Neural cell (in vitro differentiated cells): ENCODE measurements around the gene BLTP2.
"Not testable (repeated sequence)": the region's sequence is repeated elsewhere in the genome, so short reads cannot be mapped to it uniquely, and the experiment has no call there.

Experiments used
- EP300 ChIP-seq: fragments of 450-650 bp; conservative IDR thresholded peaks from 2 replicates; pipeline ENCODE4 v1.6.1; 2014; ENCODE audit warnings: antibody characterized with exemption, mild to moderate bottlenecking, moderate library complexity; ENCODE audit not compliant: poor library complexity, severe bottlenecking
- EZH2 ChIP-seq: fragments of 200-600, 300-800 bp; shearing (Covaris generic), sonication (generic); IDR thresholded peaks from 2 replicates; pipeline ENCODE4 v1.6.1; 2014; ENCODE audit warnings: antibody characterized with exemption, low read length, borderline replicate concordance, mild to moderate bottlenecking; ENCODE audit not compliant: insufficient read depth, poor library complexity, severe bottlenecking
- MXI1 ChIP-seq: fragments of 450-650 bp; conservative IDR thresholded peaks from 2 replicates; pipeline ENCODE4 v1.6.1; 2014; ENCODE audit warnings: antibody characterized with exemption, mild to moderate bottlenecking; ENCODE audit not compliant: poor library complexity, severe bottlenecking
- POLR2AphosphoS5 ChIP-seq: IDR thresholded peaks from 2 replicates; pipeline ENCODE4 v1.6.1; 2012
- RAD21 ChIP-seq: fragments of 450-650 bp; conservative IDR thresholded peaks from 2 replicates; pipeline ENCODE4 v1.6.1; 2014; ENCODE audit warnings: antibody characterized with exemption, mild to moderate bottlenecking, moderate library complexity
- SMC3 ChIP-seq: fragments of 450-650 bp; conservative IDR thresholded peaks from 2 replicates; pipeline ENCODE4 v1.6.1; 2014; ENCODE audit warnings: antibody characterized with exemption, mild to moderate bottlenecking, moderate library complexity; ENCODE audit not compliant: poor library complexity
- TF ChIP-seq, protein P1 (sequence below): fragments of 450-650 bp; IDR thresholded peaks from 2 replicates; pipeline ENCODE4 v1.5.1; 2014; ENCODE audit warnings: antibody characterized with exemption, mild to moderate bottlenecking, moderate library complexity; ENCODE audit not compliant: poor library complexity, severe bottlenecking
- TF ChIP-seq, protein P2 (sequence below): IDR thresholded peaks from 2 replicates; pipeline ENCODE4 v1.6.1; 2012; ENCODE audit warnings: borderline replicate concordance

DNA sequence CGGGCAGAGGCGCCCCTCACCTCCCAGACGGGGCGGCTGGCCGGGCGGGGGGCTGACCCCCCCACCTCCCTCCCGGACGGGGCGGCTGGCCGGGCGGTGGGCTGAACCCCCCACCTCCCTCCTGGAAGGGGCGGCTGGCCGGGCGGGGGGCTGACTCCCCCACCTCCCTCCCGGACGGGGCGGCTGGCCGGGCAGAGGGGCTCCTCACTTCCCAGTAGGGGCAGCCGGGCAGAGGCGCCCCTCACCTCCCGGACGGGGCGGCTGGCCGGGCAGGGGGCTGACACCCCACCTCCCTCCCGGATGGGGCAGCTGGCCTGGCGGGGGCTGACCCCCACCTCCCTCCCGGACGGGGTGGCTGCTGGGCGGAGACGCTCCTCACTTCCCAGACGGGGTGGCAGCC lies 40.9 kb downstream of the BLTP2 start:
- TF ChIP-seq EP300, POLR2AphosphoS5, EZH2, MXI1, SMC3, RAD21: not testable (repeated sequence)
- TF ChIP-seq, protein P1, sequence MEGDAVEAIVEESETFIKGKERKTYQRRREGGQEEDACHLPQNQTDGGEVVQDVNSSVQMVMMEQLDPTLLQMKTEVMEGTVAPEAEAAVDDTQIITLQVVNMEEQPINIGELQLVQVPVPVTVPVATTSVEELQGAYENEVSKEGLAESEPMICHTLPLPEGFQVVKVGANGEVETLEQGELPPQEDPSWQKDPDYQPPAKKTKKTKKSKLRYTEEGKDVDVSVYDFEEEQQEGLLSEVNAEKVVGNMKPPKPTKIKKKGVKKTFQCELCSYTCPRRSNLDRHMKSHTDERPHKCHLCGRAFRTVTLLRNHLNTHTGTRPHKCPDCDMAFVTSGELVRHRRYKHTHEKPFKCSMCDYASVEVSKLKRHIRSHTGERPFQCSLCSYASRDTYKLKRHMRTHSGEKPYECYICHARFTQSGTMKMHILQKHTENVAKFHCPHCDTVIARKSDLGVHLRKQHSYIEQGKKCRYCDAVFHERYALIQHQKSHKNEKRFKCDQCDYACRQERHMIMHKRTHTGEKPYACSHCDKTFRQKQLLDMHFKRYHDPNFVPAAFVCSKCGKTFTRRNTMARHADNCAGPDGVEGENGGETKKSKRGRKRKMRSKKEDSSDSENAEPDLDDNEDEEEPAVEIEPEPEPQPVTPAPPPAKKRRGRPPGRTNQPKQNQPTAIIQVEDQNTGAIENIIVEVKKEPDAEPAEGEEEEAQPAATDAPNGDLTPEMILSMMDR: not testable (repeated sequence)
- TF ChIP-seq, protein P2, sequence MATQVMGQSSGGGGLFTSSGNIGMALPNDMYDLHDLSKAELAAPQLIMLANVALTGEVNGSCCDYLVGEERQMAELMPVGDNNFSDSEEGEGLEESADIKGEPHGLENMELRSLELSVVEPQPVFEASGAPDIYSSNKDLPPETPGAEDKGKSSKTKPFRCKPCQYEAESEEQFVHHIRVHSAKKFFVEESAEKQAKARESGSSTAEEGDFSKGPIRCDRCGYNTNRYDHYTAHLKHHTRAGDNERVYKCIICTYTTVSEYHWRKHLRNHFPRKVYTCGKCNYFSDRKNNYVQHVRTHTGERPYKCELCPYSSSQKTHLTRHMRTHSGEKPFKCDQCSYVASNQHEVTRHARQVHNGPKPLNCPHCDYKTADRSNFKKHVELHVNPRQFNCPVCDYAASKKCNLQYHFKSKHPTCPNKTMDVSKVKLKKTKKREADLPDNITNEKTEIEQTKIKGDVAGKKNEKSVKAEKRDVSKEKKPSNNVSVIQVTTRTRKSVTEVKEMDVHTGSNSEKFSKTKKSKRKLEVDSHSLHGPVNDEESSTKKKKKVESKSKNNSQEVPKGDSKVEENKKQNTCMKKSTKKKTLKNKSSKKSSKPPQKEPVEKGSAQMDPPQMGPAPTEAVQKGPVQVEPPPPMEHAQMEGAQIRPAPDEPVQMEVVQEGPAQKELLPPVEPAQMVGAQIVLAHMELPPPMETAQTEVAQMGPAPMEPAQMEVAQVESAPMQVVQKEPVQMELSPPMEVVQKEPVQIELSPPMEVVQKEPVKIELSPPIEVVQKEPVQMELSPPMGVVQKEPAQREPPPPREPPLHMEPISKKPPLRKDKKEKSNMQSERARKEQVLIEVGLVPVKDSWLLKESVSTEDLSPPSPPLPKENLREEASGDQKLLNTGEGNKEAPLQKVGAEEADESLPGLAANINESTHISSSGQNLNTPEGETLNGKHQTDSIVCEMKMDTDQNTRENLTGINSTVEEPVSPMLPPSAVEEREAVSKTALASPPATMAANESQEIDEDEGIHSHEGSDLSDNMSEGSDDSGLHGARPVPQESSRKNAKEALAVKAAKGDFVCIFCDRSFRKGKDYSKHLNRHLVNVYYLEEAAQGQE: not testable (repeated sequence)
